Measurements from ENCODE around the gene ELAVL3. TPM values are rescaled to one million over a fixed set of nuclear protein-coding genes. Genes with fewer than 3 reads are reported as not detected.

Gene ELAVL3
- total RNA-seq, 3 donors from 2014 or later: not detected

GRCh38 chr19:11513946-11514345 is 33.1 kb upstream of the ELAVL3 start:
- no peaks in the 10 kb centered on the region for H3K9me3 ChIP-seq
- DNase-seq (ENCODE audit: low spot score in 2 of 2): no peak
- no peaks in the 10 kb centered on the region for H3K4me1 ChIP-seq
- no peaks in the 10 kb centered on the region for H3K27me3 ChIP-seq
- no peaks in the 10 kb centered on the region for H3K36me3 ChIP-seq
- no peak for TF ChIP-seq CTCF (IDR thresholded peaks at IDR 0.05)
- no peak overlapping the region for H3K27ac ChIP-seq
- intact Hi-C loops (cut with DNase I; ENCODE audit: low total_unique reads): no loop called here
- H3K4me3 ChIP-seq: no peak overlapping the region

- no peak overlapping the region for H3K4me3 ChIP-seq
- no peaks in the 10 kb centered on the region for H3K36me3 ChIP-seq
- intact Hi-C loops (cut with DNase I; ENCODE audit: low total_unique reads): no loop called here
Measured at GRCh38 chr19:11510444-11510843, 29.6 kb upstream of the ELAVL3 start.

DNA sequence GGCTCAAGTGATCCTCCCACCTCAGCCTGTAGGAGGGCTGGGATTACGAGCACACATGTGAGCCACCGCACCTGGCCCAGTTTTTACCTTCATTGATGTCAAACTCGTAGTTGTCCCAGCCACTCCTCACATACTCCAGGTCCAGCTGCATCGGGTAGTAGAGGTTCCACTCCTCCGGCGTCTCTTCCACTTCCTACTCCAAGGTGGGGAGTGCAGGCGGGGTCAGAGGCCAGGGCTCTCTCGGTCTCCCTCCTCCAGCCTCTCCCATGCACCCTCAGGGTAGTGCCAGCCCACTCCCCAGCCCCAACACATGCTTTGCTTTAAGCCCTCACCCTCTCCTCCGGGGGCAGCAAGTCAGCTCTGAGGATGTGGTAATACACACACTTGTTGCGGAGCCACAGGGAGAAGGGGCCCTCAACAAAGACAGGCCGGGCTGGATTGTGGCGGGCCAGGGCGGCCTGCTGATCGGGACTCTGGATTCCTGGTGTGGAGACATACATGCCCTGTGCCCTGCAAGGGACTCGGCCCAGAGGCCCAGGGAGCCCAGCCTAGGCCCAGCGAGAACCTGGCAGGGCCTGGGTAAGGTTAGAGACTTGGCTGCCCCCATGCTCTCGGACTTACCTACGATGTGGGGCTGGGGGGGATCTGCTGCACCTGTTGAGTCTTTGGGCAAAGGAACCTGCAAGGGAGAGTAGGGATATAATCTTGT is 26.7 kb upstream of the ELAVL3 start:
- intact Hi-C loops (cut with DNase I; ENCODE audit: low total_unique reads): no loop called here

More at GRCh38 chr19:11510444-11510843, 29.6 kb upstream of the ELAVL3 start:
- no peaks in the 10 kb centered on the region for H3K9me3 ChIP-seq
- no peak overlapping the region for H3K27ac ChIP-seq
- no peaks in the 10 kb centered on the region for H3K27me3 ChIP-seq
- H3K4me1 ChIP-seq: peaks cover 0 to 4% of the 10 kb centered on the region in 2 donors
- no peak for TF ChIP-seq POLR2A (IDR thresholded peaks at IDR 0.05)
- TF ChIP-seq CTCF (IDR thresholded peaks at IDR 0.05): no peak
- TF ChIP-seq POLR2AphosphoS5 (IDR thresholded peaks at IDR 0.05): no peak
- DNase-seq (ENCODE audit: low spot score in 2 of 2): no peak

DNA sequence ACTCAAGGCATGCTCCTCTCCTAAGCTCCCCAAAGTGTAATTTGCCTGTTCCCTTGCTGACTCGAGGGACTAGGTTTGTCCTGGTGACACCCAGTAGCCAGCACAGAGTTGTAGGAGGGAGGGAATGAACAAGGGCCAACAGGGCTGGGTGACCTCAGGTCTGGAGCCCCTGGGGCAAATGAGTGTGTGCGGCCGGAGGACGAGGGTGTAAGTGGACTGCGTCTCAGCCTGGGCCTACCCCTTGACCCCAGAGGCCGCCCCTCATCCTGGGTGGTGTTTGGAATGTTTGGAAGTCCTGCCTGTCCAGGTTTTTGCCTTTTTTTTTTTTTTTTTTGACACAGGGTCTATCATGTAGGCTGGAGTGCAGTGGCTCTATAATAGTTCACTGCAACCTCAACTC is 26.1 kb upstream of the ELAVL3 start:
- no peak overlapping the region for H3K27ac ChIP-seq
- TF ChIP-seq POLR2AphosphoS5 (IDR thresholded peaks at IDR 0.05) (no peak), CTCF (IDR thresholded peaks at IDR 0.05) (no peak), POLR2A (IDR thresholded peaks at IDR 0.05) (no peak)
- no peaks in the 10 kb centered on the region for H3K36me3 ChIP-seq
- intact Hi-C loops (cut with DNase I; ENCODE audit: low total_unique reads): no loop called here
- H3K4me3 ChIP-seq: no peak overlapping the region
- no peak for DNase-seq (ENCODE audit: low spot score in 2 of 2)
- peaks cover 0 to 4% of the 10 kb centered on the region in 2 donors for H3K4me1 ChIP-seq
- no peaks in the 10 kb centered on the region for H3K9me3 ChIP-seq
- H3K27me3 ChIP-seq: no peaks in the 10 kb centered on the region

More for the DNA sequence above, 26.7 kb upstream of the ELAVL3 start:
- Histone ChIP-seq H3K9me3 (no peaks in the 10 kb centered on the region), H3K27me3 (no peaks in the 10 kb centered on the region), H3K27ac (no peak overlapping the region), H3K4me1 (peaks cover 0 to 4% of the 10 kb centered on the region in 2 donors), H3K36me3 (no peaks in the 10 kb centered on the region), H3K4me3 (no peak overlapping the region)
- no peak for TF ChIP-seq CTCF (IDR thresholded peaks at IDR 0.05)
- no peak for TF ChIP-seq POLR2AphosphoS5 (IDR thresholded peaks at IDR 0.05)
- TF ChIP-seq POLR2A (IDR thresholded peaks at IDR 0.05): no peak
- no peak for DNase-seq (ENCODE audit: low spot score in 2 of 2)

DNA sequence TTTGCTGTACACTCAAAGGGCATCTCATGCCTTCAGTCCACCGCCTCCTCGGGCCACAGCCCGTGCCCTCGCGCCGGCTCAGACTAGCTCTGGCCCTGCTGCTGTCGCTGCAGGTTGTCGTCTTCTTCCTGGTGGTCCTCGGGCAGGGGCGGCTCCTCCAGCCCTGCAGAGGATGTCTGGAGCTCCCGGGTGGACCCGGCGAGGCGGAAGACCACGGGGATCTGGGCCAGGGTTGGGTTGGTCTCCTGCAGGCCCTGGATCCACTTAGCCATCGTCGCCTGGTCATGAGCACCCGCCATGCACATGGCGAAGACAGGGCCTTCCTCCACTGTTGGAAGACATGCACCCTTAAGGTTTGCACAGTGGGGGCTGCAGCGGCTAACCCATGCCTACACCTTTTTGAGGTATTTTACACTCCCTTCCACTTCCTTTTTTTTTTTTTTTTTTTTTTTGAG is 25.3 kb upstream of the ELAVL3 start:
- peak overlapping the region; percentile 78 to 99 (median 91) for H3K4me3 ChIP-seq
- intact Hi-C loops (cut with DNase I; ENCODE audit: low total_unique reads): no loop called here
- peak overlapping the region; percentile 96 to 99 for H3K27ac ChIP-seq
- no peak for DNase-seq (ENCODE audit: low spot score in 2 of 2)
- H3K27me3 ChIP-seq: no peaks in the 10 kb centered on the region
- no peaks in the 10 kb centered on the region for H3K36me3 ChIP-seq
- TF ChIP-seq CTCF (IDR thresholded peaks at IDR 0.05) (no peak), POLR2A (IDR thresholded peaks at IDR 0.05) (no peak), POLR2AphosphoS5 (IDR thresholded peaks at IDR 0.05) (no peak)
- peaks cover 0 to 4% of the 10 kb centered on the region in 2 donors for H3K4me1 ChIP-seq
- H3K9me3 ChIP-seq: no peaks in the 10 kb centered on the region
